CD14-positive monocyte (primary cell): ENCODE measurements around the gene FLII. TPM values are rescaled to one million over a fixed set of nuclear protein-coding genes. Genes with fewer than 3 reads are reported as not detected.

Experiments used
- DNase-seq, 3 donors: peaks; one replicate each; pipeline ENCODE4 v3.0.0-alpha.2; 2011 to 2022
- H2AFZ ChIP-seq: 2 replicates; pipeline ENCODE4 v1.6.0; 2012; ENCODE audit warnings: mild to moderate bottlenecking, low read depth, low read length, inconsistent platforms; ENCODE audit not compliant: insufficient read depth, poor library complexity, severe bottlenecking
- H3K27ac ChIP-seq, 2 donors: 1 replicate in 1 of 2; 2 replicates in 1 of 2; pipeline ENCODE4 v1.5.1; 2012 to 2013; ENCODE audit warnings: low read length in 2 of 2, control low read depth in 1 of 2, inconsistent platforms in 1 of 2, low read depth in 1 of 2, mild to moderate bottlenecking in 1 of 2
- H3K27me3 ChIP-seq, 2 donors: one replicate each; pipeline versions ENCODE4 v1.6.0 to v1.6.1; 2011 to 2013; ENCODE audit warnings: low read length in 2 of 2; ENCODE audit not compliant: control insufficient read depth in 2 of 2, insufficient read depth in 2 of 2
- H3K36me3 ChIP-seq, 2 donors: replicated peaks in 1 of 2; 1 replicate in 1 of 2; 2 replicates in 1 of 2; pipeline versions ENCODE4 v1.5.1 to v1.6.1; 2012 to 2013; ENCODE audit warnings: low read length in 2 of 2, control low read depth in 1 of 2, inconsistent platforms in 1 of 2, mild to moderate bottlenecking in 1 of 2; ENCODE audit not compliant: insufficient read depth in 2 of 2, control insufficient read depth in 1 of 2
- H3K4me1 ChIP-seq, 2 donors: 1 replicate in 1 of 2; 2 replicates in 1 of 2; pipeline versions ENCODE4 v1.5.1 to v1.6.1; 2012 to 2013; ENCODE audit warnings: low read length in 2 of 2, control low read depth in 1 of 2, inconsistent platforms in 1 of 2, mild to moderate bottlenecking in 1 of 2, moderate library complexity in 1 of 2; ENCODE audit not compliant: insufficient read depth in 2 of 2, control insufficient read depth in 1 of 2
- H3K4me2 ChIP-seq: replicated peaks from 2 replicates; pipeline ENCODE3; 2012; ENCODE audit warnings: low read length, moderate library complexity, mild to moderate bottlenecking; ENCODE audit not compliant: poor library complexity, severe bottlenecking; ENCODE audit errors: extremely low read depth
- H3K4me3 ChIP-seq, 3 experiments: fragments of 200-600 bp in 1 of 3; sonication (generic) in 1 of 3; replicated peaks in 1 of 3; 1 replicate in 2 of 3; 2 replicates in 1 of 3; pipeline ENCODE4 v1.5.1; 2011 to 2013; ENCODE audit warnings: low read length in 3 of 3, mild to moderate bottlenecking in 3 of 3, control low read depth in 2 of 3, low read depth in 2 of 3, inconsistent platforms in 1 of 3, moderate library complexity in 1 of 3
- H3K79me2 ChIP-seq: 2 replicates; pipeline ENCODE4 v1.6.0; 2012; ENCODE audit warnings: mild to moderate bottlenecking, control low read depth, inconsistent platforms, low read length, moderate library complexity; ENCODE audit not compliant: insufficient read depth
- H3K9ac ChIP-seq: 2 replicates; pipeline ENCODE4 v1.6.0; 2017; ENCODE audit warnings: low read length, mild to moderate bottlenecking; ENCODE audit not compliant: insufficient read depth, poor library complexity, severe bottlenecking
- H3K9me3 ChIP-seq, 2 donors: replicated peaks in 1 of 2; 1 replicate in 1 of 2; 2 replicates in 1 of 2; pipeline versions ENCODE4 v1.5.1 to v1.6.1; 2012 to 2013; ENCODE audit warnings: low read length in 2 of 2, control low read depth in 1 of 2; ENCODE audit not compliant: control insufficient read depth in 1 of 2, insufficient read depth in 1 of 2
- H4K20me1 ChIP-seq: 2 replicates; pipeline ENCODE4 v1.6.0; 2012; ENCODE audit warnings: mild to moderate bottlenecking, low read length, control low read depth, moderate library complexity; ENCODE audit not compliant: insufficient read depth
- H3K27ac Mint-ChIP-seq, 7 donors: one replicate each; pipeline ENCODE4 v1.8.0; 2020; ENCODE audit warnings: mild to moderate bottlenecking in 7 of 7, mixed read lengths in 7 of 7, moderate library complexity in 6 of 7, inconsistent platforms in 2 of 7
- H3K27me3 Mint-ChIP-seq, 3 donors: one replicate each; pipeline ENCODE4 v1.8.0; 2021 to 2022; ENCODE audit warnings: low read depth in 3 of 3, mild to moderate bottlenecking in 3 of 3, mixed read lengths in 3 of 3, moderate library complexity in 3 of 3, inconsistent platforms in 1 of 3
- H3K36me3 Mint-ChIP-seq, 2 donors: one replicate each; pipeline ENCODE4 v1.8.0; 2020; ENCODE audit warnings: mixed read lengths in 2 of 2, inconsistent platforms in 1 of 2, mild to moderate bottlenecking in 1 of 2
- H3K4me1 Mint-ChIP-seq: one replicate; pipeline ENCODE4 v1.8.0; 2020; ENCODE audit warnings: mild to moderate bottlenecking, mixed read lengths
- H3K4me3 Mint-ChIP-seq, 2 donors: one replicate each; pipeline ENCODE4 v1.8.0; 2020; ENCODE audit warnings: mild to moderate bottlenecking in 2 of 2, mixed read lengths in 2 of 2, moderate library complexity in 1 of 2
- H3K9me3 Mint-ChIP-seq, 7 donors: one replicate each; pipeline ENCODE4 v1.8.0; 2020 to 2022; ENCODE audit warnings: mixed read lengths in 7 of 7, mild to moderate bottlenecking in 6 of 7, moderate library complexity in 6 of 7, inconsistent platforms in 2 of 7
- WGBS: methylation state at CpG from one replicate; pipeline ENCODE4 v1.1.5; 2013; ENCODE audit warnings: missing lambda C conversion rate; ENCODE audit not compliant: insufficient coverage; 5-methylcytosine and 5-hydroxymethylcytosine counted together
- intact Hi-C, 2 donors: fragments of 100-400 bp; cut with micrococcal nuclease; formaldehyde crosslinking; loops; one replicate each; pipeline versions ENCODE4 v1.15.0 to v1.15.1; 2023
- polyA plus RNA-seq, 3 donors: library from polyadenylated mRNA; depleted of rRNA in 1 of 3; unstranded in 2 of 3; stranded (reverse) in 1 of 3; fragments of 300-500 nt in 2 of 3; fragments of >200 nt in 1 of 3; fragmentation: Illumina TruSeq in 2 of 3; gene quantifications; 1 replicate in 2 of 3; 2 replicates in 1 of 3; pipeline ENCODE4 v1.2.3, GENCODE V29; 2012 to 2021
- TF ChIP-seq, protein P1 (sequence below): fragments of 200-600 bp; IDR thresholded peaks from one replicate; pipeline ENCODE4 v1.8.0; 2022; ENCODE audit warnings: antibody characterized with exemption, mild to moderate bottlenecking

FLII gene
- polyA plus RNA-seq, 3 donors = 145 to 724 (median 227) TPM

DNA sequence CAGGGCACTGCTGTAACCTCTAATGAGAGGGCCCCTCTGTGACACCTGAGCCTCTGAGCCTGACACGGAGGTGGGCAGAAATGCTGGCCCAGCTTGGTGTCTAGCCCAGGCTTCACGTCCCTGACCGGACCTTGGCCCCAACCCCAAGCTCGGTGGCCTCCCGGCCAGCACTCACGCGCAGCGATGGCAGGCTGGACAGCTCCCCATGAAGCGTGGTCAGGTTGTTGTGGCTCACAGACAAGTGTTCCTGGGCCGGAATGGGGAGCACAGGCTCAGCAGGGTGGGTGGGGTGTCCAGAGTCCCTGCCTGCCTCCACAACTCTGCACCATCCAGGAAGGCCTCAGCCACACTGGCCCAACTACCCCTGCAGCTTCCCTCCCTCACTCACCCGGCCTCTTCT, 2.2 kb downstream of the FLII start:
- no peak overlapping the region for H3K4me3 Mint-ChIP-seq
- peak overlapping the region in 1 of 2 donors; percentile 95 for H3K27ac ChIP-seq

DNA sequence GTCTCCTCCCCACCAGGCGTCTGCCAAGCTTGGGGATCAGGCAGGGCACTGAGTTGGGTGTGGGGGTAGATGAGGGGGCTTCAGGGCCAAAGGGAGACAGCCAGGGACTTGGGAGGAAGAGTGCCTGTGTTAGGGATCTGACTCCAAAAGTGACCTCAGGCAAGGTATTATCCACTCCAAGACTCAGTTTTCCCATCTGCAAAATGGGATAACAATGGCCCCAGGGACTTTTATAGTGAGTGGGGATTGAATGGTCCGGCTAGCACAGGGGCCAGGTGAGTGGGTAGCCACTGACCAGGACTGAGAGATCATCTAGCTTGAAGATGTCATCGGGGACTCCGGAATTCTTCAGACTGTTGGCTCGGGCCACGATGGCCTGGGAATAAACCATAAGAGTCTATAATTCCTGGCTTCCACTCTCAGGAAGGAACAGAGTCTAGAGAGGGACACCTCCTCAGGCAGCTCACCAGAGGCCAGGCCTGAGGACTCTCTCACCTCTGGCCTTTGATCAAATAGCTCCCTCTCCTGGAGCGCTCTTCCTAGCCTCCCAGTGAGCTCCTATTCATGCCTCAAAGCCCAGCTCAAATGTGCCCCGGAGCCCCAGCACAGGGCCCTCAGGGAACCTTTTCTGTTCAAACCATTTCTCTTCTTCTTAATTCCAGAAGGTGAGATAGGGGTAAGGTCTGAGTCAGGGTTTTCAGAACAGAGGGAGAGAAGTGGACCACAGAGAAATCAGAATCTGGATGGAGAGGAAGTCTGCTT, 3.5 kb downstream of the FLII start:
- Histone ChIP-seq H3K9me3 (no peaks in the 10 kb centered on the region), H3K27ac (peak overlapping the region in 1 of 2 donors; percentile 20), H4K20me1 (peaks cover 81% of the 10 kb centered on the region), H3K79me2 (peaks cover 39% of the 10 kb centered on the region), H3K36me3 (peaks cover 66 to 68% of the 10 kb centered on the region in 2 donors), H3K4me1 (peaks cover 22 to 28% of the 10 kb centered on the region in 2 donors), H3K27me3 (no peaks in the 10 kb centered on the region), H3K9ac (no peak overlapping the region), H3K4me2 (no peak overlapping the region), H3K4me3 (no peak overlapping the region), H2AFZ (no peak overlapping the region)
- intact Hi-C loops = loop anchor here in 1 of 2 donors (5.0 kb wide), 1 partner anchor 42 kb away; no protein-coding TSS in a partner anchor
- peaks cover 0 to 3% (median 0%) of the 10 kb centered on the region in 3 donors for H3K27me3 Mint-ChIP-seq
- H3K4me3 Mint-ChIP-seq = no peak overlapping the region
- 98% methylated on average over 6 of the region's 8 CpGs for WGBS
- DNase-seq = no peak
- H3K27ac Mint-ChIP-seq = peak overlapping the region in 2 of 7 donors; percentile 42 to 85
- TF ChIP-seq, protein P1, sequence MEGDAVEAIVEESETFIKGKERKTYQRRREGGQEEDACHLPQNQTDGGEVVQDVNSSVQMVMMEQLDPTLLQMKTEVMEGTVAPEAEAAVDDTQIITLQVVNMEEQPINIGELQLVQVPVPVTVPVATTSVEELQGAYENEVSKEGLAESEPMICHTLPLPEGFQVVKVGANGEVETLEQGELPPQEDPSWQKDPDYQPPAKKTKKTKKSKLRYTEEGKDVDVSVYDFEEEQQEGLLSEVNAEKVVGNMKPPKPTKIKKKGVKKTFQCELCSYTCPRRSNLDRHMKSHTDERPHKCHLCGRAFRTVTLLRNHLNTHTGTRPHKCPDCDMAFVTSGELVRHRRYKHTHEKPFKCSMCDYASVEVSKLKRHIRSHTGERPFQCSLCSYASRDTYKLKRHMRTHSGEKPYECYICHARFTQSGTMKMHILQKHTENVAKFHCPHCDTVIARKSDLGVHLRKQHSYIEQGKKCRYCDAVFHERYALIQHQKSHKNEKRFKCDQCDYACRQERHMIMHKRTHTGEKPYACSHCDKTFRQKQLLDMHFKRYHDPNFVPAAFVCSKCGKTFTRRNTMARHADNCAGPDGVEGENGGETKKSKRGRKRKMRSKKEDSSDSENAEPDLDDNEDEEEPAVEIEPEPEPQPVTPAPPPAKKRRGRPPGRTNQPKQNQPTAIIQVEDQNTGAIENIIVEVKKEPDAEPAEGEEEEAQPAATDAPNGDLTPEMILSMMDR = no peak
- peaks cover 63 to 71% of the 10 kb centered on the region in 2 donors for H3K36me3 Mint-ChIP-seq
- H3K9me3 Mint-ChIP-seq = no peaks in the 10 kb centered on the region
- H3K4me1 Mint-ChIP-seq = peaks cover 21% of the 10 kb centered on the region

More for the DNA sequence above, 2.2 kb downstream of the FLII start:
- no peak overlapping the region for H3K9ac ChIP-seq
- Mint-ChIP-seq H3K27ac (peak overlapping the region in 4 of 7 donors; percentile 46 to 100 (median 92)), H3K27me3 (peaks cover 0 to 3% (median 0%) of the 10 kb centered on the region in 3 donors), H3K36me3 (peaks cover 50 to 58% of the 10 kb centered on the region in 2 donors), H3K9me3 (no peaks in the 10 kb centered on the region), H3K4me1 (peaks cover 27% of the 10 kb centered on the region)
- H3K4me3 ChIP-seq = no peak overlapping the region
- no peaks in the 10 kb centered on the region for H3K27me3 ChIP-seq
- intact Hi-C loops = loop anchor here in 1 of 2 donors (5.0 kb wide), 1 partner anchor 41 kb away; no protein-coding TSS in a partner anchor
- peaks cover 31 to 41% of the 10 kb centered on the region in 2 donors for H3K4me1 ChIP-seq
- no peak overlapping the region for H2AFZ ChIP-seq
- peaks cover 41% of the 10 kb centered on the region for H3K79me2 ChIP-seq
- peaks cover 69% of the 10 kb centered on the region for H4K20me1 ChIP-seq
- DNase-seq = no peak
- TF ChIP-seq, protein P1 = no peak
- no peaks in the 10 kb centered on the region for H3K9me3 ChIP-seq
- 95% methylated on average over 9 of the region's 11 CpGs for WGBS
- peaks cover 53 to 55% of the 10 kb centered on the region in 2 donors for H3K36me3 ChIP-seq
- H3K4me2 ChIP-seq = peak overlapping the region; percentile 92
